Ammon's horn (tissue), 1 donor: ENCODE results near the gene TAF11.
"Not testable (repeated sequence)": the region's sequence is repeated elsewhere in the genome, so short reads cannot be mapped to it uniquely, and the experiment has no call there.

Experiments used
- DNase-seq: peaks from one replicate; pipeline ENCODE4 v3.0.0-alpha.2; 2016; ENCODE audit warnings: low spot score

The TAF11 gene, protein sequence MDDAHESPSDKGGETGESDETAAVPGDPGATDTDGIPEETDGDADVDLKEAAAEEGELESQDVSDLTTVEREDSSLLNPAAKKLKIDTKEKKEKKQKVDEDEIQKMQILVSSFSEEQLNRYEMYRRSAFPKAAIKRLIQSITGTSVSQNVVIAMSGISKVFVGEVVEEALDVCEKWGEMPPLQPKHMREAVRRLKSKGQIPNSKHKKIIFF

DNA sequence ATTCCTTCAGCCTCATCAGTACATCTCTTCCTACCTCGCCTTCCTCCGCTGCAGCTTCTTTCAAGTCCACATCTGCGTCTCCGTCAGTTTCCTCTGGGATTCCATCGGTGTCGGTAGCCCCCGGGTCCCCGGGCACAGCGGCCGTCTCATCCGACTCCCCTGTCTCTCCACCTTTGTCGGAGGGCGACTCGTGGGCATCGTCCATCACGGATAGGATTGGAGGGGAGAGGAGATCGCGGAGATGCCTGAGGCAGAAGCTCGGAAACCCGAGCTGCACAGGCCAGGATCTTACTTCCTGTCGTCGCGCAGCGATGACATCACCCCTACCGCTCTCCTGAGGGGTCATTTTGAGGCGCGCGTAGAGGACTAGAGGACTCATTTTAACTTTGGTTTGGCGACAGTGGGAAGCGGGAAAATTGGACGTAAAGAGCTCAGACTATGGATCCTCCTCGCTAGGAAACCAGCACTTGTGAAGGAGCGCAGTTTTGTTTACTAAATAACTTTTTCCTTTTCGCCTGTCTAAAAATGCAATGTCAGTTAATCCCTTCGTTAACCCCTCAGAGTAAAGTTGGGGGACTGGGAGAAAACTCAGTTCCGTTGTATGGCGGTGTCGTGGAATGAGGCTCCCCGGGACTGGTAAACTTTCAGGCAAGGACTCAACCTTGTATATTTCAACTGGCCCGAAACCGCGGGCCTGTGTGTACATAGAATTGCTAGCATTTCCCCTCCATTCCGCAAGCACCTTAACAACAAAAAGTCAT is at the start of gene TAF11:
Gene TAF11, minus strand, starts transcription at position 290 of the 761 bp plus-strand sequence. Its CDS starts 85 bp downstream, at position 205.
- peak; percentile 94 for DNase-seq

DNA sequence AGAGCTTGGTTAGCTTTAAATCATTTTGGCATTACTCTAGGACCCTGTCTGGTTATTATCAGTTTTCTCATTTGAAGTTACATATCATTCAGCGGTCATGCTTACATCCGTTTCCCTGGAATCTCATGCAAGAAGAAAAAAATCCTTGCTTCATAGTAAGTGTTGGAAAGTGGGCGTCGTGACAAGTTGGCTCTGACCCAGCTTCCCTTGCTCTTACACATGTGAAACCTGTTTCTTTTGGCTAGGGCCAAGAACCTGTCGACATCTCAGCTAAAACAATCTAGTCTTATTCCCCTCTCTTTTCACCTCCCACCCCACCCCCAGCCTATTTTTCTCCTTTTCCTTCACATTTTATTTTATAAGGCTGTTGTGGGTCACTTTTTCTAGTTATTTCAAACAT is 46.7 kb upstream of the TAF11 start:
- no peak for DNase-seq

DNA sequence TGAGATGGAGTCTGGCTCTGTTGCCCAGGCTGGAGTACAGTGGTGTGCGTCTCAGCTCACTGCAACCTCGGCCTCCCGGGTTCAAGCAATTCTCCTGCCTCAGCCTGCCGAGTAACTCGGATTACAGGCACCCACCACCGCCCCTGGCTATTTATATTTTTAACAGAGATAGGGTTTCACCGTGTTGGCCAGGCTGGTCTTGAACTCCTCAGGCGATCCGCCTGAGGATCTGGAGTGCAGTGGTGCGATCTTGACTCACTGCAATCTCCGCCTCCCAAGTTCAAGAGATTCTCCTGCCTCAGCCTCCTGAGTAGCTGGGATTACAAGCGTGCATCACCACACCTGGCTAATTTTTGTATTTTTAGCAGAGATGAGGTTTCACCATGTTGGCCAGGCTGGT is 44.4 kb upstream of the TAF11 start:
- DNase-seq: not testable (repeated sequence)

DNA sequence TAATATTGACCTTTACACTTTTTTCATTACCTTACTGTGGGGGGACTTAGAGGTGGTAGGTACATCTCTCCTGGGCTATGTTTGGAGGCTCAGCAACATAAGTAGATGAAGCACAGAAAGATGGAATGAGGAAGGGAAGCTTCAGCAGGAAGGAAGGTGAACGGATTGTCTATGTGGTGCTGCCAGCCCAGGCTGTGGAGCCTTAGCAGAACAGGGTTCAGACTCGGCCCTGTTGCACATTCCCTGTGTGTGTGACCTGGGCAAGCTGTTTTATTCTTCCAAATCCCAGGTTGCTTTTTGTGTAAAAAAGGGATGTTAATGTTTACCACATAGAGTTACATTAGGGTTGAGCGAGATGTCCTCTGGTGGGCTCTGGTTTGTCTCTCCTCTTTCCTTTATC is 42.4 kb upstream of the TAF11 start:
- DNase-seq: no peak

DNA sequence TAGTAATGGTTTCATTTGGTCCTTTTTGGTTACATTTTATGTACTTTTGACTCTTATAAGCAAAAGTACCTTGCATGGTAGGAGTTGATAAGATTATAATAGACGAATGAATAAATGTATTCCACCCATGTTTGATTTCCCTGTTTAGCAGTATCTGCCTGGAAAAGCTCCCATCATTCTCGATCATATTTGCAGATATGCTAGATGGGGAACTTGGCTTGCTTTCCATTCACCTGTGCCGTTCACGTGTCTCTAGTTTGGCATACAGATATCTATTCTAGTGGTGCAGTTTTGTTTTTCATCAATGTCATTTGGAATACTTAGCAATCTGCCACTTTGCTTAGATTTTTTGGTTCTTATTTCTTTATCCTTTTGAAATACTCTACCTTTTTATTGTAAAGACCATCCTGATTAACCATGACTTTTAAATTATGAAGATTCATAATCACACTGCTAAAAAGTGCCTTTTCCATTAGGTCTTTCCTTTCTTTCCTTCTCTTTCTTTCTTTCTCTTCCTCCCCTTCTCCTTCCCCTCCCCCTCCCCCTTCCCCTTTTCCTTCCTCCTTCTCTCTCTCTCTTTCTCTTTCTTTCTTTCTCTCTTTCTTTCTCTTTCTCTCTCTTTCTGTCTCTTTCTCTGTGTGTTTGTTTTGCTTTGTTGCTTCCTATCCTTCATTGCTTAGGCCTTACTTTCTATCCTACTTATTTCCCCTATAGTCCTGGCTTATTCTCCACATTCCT is 41.6 kb upstream of the TAF11 start:
- no peak for DNase-seq

DNA sequence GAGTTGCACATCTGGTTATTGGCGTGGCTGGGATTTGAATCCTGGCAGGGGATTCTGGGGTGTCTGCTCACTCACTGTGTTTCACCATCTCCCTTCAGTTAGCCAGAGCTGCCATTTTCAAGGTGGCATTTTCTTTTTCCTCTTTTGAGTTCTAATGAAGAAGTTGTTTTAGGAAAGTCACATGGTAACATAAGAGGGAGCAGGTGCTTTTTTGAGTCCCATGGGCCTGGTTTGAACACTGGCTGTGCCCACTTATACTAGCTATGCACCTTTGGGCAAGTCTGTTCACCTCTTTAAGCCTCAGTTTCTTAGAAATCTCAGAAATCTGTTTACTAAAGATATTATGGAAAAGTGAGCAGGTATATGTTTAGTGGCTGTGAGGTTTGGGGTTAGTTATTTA is 40.9 kb upstream of the TAF11 start:
- DNase-seq: no peak

DNA sequence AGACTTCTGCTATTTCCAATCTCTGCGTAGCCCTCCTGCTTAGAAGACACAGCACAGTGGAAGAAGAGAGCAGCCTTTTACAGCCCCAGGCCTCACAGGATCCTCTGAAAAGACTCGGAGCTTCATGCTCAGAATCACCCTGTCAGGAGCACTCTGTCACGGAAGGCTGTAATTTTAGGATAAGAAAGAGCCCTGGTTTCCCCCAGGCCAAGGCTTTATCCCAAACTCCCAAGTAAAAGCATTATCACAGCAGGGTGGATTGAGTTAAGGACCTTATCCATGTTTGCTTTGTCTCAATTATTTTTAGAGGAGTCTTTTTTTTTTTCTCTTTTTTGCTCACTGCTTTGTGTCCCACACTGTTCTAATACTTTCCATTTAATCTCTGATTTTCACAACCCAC is 40.4 kb upstream of the TAF11 start:
- DNase-seq: no peak

DNA sequence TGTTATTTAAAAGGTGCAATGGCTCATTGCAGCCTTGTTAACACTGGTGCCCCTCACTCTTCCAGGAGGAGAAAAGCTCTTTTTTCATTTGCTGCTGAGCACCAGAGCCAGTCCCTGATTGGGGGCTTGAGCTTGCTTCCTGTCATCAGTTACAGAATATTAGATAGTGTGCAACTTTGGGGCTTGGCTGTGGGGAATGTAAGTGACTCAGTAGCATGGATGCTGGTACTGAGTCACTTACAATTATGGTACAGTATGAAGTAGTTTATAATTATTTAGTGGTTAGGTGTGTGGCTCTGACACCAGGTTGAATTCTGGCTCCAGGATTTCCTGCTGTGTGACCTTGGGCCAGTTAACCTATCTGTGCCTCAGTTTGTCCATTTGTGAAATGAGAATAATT is 38.8 kb upstream of the TAF11 start:
- no peak for DNase-seq

DNA sequence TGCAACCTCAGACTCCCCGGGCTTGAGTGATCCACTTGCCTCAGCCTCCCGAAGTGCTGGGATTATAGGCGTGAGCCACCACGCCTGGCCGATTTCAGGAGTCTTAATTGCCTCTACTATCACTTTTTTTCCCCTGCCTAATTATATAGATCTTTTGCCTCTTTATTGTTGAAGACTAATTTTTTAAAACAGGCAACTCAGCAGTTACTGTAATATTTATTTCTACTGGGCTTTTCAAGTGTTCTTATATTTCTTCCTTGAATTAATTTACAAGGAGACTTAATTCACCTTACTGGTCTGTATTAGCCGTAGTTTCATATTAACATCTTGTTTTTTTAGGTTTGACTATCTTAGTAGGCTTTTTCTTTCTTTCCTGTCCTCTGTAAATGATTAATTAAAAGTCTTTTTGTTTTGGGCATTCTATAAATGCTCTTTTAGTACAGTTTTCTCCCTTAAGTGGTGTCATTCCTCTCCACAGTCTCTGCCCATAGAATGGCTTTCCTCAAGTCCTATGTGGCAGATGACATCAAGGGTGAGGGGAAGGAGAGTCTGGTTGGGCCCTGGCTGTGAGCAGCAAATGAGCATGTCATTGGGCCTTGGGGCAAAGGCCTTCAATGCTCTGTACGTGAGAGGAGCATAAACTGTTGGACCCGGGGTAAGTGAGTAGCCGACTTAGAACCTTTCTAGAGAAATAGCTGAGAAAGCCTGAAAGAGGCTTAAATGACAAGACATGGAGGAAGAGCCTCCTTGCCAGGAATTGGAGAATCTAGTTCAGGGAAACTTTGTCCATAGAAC is 37.2 kb upstream of the TAF11 start:
- DNase-seq: no peak

DNA sequence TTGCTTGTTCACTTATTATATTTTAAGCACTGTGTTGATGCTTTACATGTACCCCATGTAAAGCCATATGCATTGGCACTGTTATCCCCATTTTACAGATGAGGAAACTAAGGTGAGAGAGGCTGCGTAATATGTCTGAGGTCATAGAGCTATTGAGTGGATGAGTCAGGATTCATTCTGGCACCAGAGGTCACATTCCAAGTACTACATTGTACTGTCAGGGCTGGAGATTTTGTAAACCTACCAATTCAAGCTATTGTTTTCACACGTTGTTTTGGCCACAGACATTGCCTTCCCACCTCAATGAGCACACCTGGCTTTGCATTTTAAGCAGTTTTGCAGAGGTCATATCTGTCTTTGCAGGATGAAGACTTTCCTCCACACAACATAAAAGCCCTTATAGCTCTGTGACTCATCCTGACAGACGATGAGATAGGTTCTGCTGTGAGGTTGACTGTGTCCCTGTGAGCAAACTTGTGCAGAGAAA is 34.4 kb upstream of the TAF11 start:
- DNase-seq: no peak

DNA sequence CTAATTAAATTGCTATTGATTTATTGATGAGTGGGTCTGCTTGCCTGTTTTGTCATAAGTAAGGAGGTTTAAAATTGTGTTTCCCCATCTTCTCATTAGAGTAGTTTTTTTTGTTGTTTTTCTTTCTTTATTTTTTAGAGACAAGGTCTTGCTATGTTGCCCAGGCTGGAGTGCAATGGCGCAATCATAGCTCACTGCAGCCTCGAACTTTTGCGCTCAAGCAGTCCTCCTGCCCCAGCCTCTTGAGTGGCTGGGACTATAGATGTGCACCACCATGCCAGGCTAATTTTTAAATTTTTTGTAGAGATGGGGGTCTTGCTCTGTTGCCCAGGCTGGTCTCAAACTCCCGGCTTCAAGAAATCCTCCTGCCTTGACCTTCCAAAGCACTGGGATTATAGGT is 32.3 kb upstream of the TAF11 start:
- DNase-seq: no peak

DNA sequence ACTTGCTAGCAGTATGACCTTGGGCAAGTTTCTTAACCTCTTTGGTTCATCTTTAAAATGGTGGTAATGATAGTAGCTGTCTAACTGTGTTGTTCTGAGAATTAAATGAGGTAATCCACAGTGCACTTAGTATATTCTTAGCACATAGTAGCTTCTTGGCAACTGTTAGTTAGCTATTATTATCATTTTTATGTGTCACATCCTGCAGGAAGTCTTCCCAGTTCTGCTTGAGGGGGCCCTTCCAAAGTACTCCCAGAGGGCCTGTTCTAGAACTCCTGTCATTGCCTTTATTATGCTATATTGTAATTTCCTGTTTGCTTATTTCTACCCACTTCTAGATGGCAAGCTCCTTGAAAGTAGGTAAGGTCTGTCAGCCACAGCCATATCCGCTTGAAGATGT is 31.8 kb upstream of the TAF11 start:
- no peak for DNase-seq

DNA sequence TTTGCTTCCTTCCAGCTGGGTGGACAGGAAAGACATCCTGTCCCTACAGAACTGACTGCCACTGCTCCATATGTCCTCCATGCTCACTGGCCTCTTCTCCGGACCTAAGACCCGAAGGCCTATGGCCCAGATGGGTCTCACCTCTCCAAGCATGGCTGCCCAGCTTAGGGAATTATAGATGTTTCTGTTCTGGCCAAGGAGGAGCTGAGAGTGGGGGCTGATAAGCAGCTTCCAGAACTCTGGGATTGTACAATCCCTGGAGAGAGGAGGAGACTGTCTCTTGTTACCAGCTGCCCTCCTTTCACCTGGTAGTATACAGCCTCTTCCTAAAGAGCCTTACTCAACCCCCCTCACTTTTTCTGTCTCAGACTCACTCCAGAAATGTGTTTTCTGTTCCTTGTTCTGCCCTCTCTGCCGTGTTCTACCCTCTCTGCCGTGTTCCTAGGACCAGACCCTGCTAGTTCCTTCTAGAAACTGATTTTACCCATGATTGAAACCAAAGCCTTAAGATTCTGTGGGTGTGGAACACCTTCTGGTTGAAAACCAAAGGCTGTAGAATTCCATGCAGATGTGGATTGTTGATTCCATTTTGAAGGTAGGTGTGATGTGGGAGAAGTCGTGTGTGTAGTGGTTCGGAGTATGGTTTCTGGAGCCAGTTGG is 29.9 kb upstream of the TAF11 start:
- DNase-seq: peak; percentile 27

DNA sequence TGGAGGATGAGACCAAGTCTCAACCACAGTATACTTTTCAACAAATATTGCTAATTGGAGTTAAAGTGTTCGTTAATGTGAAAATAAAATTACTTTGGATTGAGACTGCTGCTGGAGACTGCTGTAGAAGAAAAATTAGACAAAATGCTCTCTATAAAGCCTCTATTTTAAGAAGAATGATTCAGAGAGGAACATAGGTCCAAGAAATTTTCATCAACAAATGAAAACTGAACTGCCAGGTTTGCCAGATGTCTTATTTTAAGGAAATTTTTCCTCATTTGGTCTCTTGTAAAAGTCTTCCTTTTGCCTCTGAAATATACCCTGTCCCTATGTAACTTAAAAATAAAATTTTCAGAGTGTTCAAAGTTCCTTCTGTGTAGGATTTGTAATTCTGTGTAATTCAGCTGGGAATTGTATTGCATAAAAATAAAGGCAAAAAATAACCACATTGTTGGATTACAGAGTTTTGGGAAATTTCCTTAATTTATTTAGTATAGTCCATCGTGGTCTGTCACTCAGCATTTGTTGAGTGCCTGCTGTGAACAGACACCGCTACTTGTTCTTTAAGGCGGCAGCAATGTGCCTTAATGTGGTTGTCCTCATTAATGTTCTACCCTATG is 28.6 kb upstream of the TAF11 start:
- no peak for DNase-seq

DNA sequence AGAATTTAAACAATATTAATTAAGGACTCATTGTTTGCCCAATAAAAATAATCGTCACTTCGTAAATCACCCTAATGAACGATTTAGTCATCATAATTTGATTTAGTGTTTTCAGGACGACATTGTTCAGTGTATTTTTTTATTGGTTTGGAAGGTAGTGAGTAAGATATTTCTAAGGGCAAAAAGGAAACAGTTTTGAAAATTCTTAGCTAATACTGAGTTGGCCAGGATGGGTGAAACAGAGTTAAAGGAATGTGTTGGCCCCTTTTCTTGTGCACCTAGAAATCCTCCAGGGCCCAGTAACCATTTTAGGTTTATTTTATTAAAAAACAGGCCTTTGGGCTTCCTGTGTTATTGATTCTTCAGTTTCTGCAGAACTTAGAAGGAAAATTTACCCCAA is 26.5 kb upstream of the TAF11 start:
- DNase-seq: no peak

DNA sequence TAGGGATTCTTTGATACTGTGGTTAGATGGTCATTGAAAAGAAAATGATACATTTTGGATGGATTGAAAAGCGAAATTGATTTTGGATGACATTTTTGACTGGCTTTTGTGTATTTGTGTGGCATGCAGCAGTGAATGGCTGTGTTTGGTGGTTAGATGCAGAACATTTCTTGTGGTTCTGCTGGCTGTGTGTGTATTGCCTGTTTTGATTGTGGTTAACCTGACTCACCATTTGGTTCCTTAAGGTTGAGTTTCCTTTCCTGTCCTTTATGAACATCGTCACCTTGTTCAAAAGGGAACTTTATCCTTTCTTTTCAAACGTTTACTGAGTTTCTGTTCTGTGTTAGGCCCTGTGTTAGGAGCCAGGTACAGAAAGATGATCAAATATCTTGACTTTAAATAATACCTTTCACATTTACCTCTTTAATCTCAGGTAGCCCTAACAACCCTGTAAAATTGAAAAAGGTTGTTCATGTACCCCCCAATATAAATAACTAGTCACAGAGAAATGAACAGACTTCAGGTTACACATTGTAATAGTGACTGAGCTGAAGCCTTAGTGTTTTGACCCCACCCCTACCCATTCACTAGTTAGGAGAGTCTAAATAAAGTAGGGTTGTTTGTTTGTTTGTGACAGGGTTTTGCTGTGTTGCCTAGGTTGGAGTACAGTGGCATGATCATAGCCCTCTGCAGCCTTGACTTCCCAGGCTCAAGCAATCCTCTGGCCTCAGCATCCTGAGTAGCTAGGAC is 25.0 kb upstream of the TAF11 start:
- no peak for DNase-seq

DNA sequence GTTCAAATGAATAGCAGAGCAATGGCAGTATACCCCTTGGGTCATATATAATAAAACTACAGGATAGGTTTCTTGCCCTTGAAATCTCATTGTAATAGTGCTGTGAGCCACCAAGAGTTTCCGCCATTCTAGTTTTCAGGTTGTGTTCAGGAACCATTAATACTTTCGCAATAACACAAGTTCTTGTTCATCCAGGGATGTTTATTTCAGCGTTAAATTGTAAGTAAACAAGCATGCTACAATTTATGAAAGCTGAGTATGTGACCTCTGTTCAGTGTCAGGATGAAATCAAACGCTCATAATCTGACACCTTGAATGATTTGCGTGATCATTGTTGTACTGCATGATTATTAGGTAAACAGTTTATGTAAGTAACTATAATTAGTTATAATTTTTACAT is 24.0 kb upstream of the TAF11 start:
- DNase-seq: no peak

DNA sequence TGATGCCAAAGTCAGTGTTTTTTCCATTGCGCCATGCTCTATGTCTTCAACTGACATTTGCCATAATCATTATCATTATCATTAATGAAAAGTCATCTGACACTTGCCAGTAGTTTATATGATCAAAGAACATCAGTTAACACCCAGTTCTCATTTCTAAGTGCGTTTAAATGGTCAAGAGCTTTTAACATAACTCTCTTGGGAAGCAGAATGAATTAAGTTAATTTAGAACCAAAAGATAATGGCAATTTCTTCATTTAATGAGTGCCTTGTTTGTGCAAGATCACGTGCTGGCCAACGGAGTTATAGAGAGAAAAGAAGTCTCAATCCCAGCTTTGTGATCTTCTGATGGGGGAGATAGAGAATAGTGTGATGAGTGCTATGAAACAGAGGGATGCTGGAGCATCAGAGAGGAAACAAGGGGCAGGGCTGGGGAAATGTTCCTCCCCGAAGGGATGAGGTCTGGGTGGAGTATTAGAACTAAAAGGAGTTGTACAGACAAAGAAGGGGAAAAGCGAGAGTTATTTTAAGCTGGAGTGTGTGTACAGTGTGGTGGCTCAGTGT is 21.6 kb upstream of the TAF11 start:
- DNase-seq: no peak

DNA sequence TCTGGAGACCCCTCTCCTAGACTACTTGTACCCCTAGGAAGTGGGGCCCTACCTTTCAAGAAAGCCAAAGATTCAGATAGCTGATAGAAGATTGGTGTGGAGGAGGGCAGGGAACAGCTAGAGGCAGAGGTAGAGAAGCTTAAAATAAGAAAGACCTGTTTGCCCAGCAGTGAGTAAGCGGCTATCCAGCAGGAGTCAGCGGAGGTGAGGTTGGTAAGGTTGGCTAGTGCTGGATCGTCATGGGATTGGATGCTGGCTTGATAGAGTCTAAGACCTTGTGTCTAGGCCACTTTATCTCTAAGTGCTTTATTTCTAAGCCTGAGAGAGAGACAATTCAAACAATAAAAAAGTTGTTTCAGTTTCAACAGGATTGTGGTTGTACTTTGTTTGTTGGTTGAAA is 20.4 kb upstream of the TAF11 start:
- no peak for DNase-seq

DNA sequence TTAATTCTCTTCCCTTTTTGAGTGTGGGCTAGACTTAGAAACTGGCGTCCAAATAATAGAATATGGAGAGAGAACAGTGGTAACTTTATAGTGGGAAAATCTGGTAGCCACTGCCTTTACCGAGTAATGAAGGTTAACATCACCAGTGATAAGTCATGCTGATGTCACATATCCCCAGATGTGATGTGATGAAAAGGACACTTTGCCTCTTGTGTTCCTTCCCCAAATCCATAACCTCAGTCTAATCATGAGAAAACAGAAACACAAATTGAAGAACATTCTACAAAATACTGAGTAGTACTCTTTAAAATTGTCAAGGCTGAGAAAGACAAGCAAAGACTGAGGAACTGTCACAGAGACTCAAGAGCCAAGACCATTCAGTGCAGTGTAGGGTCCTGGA is 19.0 kb upstream of the TAF11 start:
- no peak for DNase-seq
